ENCODE measurements around the gene ZNF688.

ZNF688 gene

DNA sequence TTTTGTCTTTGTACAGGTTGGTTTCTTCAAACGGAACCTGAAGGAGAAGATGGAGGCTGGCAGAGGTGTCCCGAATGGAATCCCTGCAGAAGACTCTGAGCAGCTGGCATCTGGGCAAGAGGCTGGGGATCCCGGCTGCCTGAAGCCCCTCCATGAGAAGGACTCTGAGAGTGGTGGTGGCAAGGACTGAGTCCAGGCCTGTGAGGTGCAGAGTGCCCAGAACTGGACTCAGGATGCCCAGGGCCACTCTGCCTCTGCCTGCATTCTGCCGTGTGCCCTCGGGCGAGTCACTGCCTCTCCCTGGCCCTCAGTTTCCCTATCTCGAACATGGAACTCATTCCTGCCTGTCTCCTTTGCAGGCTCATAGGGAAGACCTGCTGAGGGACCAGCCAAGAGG, 50.0 kb downstream of the ZNF688 start:
- no peak for DNase-seq (ENCODE audit: low read depth in 2 of 2, low spot score in 1 of 2)

Data from stimulated activated CD8-positive, alpha-beta memory T cell treated with anti-CD3 and anti-CD28 coated beads, Interleukin-4, amount 100 ng/mL, for 4 hours (primary cell).